Stimulated activated CD4-positive, alpha-beta T cell treated with anti-CD3 and anti-CD28 coated beads, TNF-alpha, amount 100 ng/mL, for 4 hours (primary cell): ENCODE results near the gene COL4A1.
"Not testable (repeated sequence)": the region's sequence is repeated elsewhere in the genome, so short reads cannot be mapped to it uniquely, and the experiment has no call there.

Experiments
- DNase-seq, 3 experiments: peaks; one replicate each; pipeline ENCODE4 v3.0.0-alpha.2; 2020; ENCODE audit warnings: low read depth in 3 of 3

The COL4A1 gene

DNA sequence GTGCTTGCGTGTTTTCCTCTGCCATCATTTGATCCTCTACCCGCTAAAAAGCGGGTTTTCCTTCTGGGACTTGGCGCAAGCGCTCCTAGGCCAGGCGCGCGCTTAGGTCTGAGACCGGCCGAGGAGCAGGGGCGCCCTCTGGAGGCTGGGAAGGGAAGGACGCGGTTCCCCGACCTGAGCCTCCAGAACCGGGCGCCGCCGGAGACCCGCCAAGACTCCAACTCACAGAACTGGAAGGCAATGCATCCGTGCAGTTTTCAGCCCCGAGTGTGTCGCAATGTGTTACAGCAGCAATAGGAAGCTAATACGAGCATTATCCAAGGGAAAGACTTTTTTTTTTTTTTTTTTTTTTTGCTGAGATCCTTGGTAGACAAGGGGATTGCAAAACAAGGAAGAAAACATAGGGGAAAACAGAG lies 190.9 kb downstream of the COL4A1 start:
- DNase-seq = peak in 1 of 3 experiments; percentile 20

DNA sequence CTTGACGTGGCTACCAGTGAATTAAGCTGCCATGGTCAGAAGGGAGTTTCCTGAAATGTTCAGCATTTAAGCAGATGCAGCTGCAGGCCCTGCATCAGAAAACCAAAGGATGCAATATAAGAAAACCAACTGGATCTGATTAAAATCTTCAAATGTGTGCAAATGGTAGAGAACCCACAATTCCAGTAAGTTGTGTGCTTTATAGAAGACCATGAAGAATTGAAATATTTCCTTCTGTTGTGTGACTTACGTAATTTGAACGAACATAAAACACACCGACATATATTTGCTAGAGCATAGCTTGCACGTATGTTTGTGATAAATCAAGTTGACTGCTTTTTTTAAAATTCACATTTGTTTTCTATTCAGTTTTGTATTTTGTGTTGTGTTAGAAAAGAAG lies 191.4 kb downstream of the COL4A1 start:
- no peak for DNase-seq

DNA sequence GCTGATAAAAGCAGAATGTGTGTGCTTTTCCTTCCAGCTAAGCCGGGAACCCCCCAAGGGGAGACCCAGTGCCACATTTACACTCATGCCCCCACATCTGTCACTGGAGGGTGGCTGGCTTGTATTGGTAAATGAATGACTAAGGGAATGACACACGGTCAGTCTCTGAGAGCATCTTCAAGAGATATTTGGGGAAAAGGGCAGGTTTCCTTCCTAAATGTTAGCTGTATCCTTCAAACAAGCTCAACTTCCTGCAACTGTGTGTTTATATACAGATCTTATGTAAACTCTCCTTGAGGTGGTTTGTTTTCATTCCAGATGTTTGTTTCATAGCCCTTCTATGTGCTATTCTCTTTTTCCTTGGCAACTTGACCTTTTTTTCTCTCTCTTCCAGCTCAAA lies 192.6 kb downstream of the COL4A1 start:
- no peak for DNase-seq

DNA sequence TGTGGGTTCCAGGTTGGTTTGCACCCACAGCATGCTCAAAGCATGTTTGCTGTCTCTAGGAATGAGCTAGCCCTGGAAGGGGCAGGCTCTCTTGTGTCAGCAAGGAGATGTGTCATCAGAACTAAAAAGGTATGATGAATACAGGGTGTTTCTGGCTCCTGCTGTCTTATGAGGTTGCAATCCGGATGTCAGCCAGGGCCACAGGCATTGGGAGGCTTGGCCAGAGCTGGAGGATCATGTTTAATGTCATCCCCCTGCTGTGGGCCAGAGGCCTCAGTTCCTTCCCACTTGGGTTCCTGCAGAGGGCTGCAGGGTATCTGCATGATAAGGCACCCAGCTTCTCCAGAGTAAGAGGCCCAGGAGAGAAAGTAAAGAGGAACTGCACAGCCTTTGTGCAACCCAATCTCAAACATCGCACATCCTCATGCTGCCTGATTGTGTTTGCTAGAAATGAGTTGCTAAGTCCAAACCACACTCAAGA lies 193.6 kb downstream of the COL4A1 start:
- DNase-seq = no peak

DNA sequence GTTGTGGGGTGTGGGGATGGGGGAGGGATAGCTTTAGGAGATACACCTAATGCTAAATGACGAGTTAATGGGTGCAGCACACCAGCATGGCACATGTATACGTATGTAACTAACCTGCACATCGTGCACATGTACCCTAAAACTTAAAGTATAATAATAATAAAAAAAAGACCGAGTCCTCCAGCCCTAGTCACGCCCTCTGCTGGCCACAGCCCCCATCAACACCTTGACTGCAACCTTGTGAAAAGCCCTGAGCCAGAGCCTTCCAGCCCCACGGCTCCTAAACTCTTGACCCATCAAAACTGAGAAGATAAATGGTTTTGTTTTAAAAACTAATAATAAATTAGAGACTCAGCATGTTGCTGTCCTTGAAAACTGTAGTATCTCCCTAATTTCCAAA lies 194.6 kb downstream of the COL4A1 start:
- DNase-seq = not testable (repeated sequence)

DNA sequence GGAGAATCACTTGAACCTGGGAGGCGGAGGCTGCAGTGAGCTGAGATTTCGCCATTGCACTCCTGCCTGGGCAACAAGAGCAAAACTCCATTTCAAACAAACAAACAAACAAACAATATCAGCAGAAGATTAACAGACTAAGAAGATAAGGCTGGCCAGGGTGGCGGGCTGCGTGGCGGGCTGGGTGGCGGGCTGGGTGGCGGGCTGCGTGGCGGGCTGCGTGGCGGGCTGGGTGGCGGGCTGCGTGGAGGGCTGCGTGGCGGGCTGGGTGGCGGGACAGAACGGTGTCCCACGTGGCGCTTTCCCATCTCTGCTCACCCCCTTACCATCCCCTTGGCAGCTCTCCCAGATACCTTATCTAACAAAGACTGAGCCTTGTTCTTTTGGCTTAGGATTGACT lies 196.2 kb downstream of the COL4A1 start:
- no peak for DNase-seq

DNA sequence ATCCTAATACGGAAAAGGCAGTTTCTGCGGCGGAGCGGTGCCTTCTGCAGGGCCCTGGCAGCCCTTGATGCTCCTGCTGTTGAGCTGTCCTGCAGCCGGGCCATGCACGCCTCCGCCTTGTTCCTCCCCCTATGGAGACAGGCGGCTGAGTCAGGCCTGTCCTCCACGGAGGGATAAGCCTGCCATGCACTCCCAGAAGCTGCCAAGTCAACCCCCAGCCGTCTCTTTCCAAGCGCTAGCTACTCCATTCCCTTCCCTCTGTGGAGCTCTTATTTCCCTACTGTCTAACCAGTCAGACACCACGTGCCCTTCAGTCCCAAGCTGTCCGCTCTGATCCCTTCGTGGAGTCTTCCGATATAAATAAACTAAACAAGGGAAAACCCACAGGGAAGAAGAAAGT lies 197.0 kb downstream of the COL4A1 start:
- DNase-seq = no peak

DNA sequence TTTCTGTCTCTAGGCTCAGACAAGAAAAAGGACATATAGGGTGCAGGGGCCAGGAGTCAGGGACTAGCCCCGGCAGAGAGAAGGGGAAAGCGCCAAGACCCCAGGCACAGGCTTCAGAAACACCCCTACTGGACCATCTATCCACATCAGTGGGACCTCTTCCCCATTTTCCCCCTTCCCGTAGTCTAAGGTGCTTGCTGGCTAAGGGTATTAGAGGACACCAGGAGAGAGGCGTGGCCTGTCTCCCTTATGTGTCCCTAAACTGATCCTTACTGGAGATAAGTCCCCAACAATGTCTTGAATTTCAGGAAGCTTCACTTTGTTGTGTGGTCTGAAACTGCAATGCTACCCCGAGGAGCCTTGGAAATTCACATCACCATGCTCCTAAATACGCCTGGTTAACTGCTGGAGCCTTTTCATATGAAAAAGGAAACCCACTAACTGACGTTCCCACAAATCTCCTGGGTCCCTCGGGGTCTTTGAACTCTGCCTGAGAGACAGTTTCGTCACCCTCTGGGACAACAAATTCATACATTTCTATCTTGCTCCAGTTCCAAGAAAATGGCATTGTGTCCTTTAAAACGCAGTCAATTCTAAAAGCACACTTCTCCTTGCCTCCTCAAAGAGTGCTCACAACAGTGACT lies 197.7 kb downstream of the COL4A1 start:
- no peak for DNase-seq

DNA sequence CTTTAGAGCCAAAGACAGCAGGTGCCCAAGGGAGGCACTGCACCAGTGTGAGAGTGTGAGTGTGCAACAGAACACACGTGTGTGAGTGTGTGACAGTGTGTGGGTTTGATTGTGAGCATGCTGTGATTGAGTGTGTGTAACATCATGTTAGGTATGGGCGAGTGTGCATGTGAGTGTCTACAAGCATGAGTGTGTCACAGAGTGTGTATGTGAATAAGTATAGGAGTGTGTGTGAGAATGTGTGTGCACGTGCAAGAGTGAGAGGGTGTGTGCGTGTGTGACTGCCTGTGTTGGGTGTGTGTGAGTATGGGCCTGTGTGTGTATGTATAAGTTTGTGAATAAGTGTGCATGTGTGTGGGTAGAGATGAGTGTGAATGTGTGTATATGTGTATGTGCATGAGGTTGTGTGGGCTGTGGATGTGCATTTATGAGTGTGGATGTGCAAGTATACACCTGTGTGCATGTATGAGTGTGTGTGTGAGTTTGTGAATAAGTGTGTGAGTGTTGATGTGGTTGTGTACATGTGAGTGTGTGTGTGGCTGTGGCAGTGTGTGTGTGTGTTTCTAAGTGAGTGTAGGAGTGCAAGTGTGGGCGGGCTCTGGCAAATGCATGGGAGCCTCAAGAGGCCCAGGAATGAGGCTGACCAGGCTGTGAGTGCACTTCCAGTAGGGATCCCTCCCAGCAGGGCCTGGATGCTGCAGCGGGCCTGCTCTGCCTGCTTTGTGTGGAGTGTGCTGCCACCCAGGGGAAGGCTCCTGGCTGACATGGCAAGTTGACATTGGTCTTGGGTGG lies 198.4 kb downstream of the COL4A1 start:
- no peak for DNase-seq

DNA sequence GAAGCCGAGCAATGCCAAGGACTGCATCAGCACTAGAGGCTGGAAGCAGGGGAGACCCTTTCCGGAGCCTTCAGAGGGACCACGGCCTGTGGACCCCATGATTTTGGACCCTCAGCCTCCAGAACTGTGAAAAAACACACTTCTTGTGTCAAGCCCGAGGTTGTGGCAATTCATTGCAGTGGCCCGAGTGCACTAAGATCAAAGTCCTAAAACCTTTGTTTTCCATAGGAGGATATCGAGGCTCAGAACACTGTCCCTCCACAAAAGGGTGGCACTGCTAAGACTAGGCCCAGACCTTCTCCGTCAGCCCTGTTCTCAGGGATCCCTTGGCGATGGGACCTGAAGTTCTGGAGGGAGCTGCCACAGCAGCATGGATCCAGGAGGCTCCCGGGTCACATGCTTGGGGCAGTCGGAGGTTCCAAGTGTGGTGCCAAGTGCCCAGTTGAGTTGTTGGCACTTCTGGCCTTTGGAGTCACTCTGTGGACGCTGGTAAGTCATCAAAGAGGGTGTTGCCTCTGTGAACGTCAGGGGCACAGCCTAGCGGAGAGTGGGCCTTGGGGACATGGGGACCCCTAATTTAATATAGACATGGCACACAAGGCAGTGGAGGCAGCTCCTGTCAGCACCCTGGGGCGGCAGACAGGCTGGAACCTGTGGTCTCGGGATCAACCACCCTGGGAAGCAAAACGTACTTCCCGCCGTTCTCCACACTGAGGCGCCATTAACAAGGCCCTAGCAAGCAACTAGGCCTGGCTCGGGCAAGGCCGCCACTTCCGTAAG lies 199.2 kb downstream of the COL4A1 start:
- no peak for DNase-seq

DNA sequence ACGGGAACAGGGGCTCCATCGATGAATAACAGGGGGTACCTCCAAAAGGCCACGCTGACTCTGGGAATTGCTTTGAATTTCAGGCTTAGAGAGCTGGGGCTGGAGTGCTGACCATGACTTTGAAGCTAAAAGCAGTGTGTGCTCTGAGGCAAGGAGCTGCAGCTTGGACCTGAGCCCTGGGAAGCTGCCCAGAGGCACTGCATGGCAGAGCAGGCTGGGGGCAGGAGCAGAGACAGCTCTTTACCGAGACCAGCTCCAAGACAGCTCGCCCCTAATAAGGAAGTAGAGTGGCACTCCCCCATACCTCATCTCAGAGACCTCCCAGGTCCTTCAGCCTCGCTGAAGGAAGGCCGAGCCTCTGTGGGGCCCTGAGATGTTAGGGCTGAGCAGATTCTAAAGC lies 200.2 kb downstream of the COL4A1 start:
- no peak for DNase-seq

DNA sequence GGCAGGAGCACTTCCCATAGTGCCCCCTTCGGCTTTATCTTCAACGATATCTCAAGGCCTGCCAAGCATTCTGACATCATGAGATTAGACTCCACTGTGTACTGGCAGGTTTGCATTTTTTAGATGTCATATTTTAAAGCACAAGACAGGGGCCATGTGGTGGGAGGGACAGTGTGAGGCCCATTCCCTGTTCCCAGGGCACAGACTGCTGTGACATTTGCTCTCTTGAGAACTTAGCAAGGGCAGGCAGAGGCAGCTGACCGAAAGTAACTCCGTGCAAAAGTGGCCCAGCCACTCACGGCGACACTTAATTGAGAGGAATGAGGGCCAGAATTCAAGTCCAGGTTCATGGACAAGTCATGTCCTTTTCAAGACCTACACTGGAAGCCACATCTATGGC lies 201.8 kb downstream of the COL4A1 start:
- no peak for DNase-seq

DNA sequence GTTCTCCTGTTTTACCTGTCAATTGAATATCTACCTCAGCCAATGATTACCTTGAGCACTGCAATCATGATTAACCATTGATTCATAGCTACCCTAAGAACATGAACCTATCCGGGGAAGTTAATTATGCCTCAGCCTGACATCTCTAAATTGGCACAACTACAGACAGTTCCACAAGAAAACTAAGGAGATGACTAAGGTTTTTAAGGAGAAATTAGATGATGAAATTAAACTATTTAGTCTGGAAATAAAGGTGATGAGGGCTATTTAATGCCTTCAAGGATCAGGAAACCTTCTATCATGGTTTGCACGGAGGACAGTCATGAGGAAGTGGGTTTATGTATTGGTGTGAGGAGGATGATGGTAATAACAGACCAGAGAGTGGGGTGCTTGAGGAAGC lies 203.4 kb downstream of the COL4A1 start:
- DNase-seq = no peak

DNA sequence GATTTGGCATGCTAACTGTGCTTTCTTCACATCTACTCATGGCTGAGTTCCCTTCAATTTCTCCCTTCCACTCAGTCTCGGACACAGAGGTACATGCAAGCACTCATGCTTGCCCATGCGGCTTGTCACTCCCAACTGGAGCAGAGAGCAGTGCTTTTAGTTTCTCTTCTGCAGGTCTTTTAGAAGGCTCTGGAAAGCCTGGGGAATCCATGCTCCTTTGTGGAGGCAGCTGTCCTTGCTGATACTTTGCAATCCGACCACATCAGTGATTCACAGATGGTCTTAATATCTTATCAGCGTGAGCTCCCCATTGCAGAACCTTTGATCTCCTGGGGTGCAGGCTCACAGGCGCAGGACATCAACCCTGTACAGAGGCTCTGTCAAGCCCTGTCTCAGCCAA lies 203.9 kb downstream of the COL4A1 start:
- DNase-seq = no peak

DNA sequence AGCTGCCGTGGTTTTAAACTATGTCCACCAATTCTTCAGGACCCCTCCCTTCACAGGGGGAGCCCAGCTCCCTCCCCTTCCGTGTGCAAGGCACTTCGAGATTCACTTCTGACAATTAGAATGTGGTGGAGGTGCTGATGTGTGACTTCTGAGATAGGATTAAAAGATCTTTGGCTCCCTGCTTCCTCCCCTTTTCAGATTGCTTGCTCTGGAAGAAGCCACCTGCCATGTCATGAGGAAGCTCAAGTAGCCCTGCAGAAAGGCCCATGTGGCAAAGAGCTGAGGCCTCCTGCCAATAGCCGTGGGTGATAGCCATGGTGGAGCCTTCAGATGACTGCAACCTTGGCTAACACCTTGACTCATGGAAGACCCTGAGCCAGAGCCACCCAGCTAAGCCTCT lies 204.9 kb downstream of the COL4A1 start:
- DNase-seq = no peak

DNA sequence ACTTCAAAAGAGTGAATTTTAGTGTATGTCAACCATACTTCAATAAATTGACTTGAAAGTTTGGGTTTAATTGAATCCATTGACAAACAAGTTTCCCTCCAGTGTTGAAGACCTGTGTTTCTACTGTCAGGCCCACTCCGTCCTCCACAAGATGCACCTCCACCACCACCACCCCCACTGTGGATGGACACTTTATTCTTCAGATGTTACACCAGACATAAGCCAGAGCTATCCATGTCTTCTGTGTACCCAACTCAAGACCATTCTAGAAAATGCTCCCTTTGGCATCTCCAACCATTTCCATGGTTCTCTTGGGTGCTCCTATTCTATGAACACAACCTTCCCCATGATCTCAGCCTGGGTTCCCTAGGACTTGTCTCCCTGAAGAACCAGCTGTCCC lies 207.0 kb downstream of the COL4A1 start:
- no peak for DNase-seq
